HG03066 (cell line): Measurements from ENCODE around the gene FKBP1A.

Source experiments
- ATAC-seq: cut with Tn5 transposase; IDR thresholded peaks from one replicate; pipeline ENCODE4 v1.9.1; 2021; ENCODE audit warnings: low read depth; ENCODE audit not compliant: unreplicated experiment

Gene FKBP1A

DNA sequence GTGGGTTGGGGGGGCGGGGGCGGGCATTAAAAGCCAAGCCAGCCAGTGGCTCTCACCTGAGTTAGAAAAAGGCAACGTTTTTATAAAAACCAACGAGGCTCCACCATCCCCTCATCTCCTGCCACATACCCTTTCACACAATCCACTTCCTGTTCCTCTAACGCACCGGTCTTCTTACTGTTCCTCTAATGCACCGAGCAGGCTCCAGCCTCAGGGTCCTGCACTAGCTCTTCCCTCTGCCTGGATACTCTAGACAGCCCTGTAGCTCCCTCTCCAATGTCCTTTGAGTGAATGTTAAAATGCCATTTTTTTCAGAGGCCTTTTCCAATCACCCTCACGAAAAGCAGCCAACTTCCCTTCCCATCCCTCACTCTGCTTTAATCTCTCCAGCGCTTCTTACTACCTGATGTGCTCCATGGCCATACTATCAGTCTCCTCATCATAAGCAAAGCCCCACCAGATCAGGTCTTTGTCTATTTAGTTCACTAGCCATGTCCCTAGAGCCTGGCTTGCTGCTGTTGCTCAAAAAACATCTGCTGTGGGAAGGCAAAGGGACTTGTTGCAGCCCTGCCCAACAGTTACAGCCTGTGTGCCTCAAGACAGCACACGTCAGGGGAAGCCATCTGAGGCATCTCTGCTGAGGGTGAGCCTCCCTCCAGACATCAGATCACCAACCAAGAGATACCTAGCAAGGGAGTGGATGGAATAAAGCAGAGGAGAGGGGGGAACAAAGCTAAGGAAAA, 3.9 kb downstream of the FKBP1A start:
- no peak for ATAC-seq

DNA sequence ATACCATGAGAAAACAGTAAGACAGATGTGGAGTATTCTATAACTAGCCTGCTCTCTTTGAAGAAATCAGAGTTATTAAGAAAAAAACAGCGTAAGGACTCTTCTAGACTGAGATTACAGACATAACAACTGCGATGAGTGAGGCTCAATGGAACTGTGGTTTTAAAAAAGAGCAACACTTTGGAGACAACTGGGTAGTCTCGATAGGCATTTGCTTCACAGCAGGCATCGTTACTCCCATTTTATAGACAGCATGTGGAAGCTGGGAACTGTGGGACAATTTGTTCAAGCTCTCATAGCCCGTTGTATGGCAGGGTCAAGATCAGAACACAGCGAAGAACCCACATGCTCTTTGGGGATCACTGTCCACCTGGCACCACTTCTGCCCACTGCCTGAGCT, 4.6 kb downstream of the FKBP1A start:
- ATAC-seq: no peak

DNA sequence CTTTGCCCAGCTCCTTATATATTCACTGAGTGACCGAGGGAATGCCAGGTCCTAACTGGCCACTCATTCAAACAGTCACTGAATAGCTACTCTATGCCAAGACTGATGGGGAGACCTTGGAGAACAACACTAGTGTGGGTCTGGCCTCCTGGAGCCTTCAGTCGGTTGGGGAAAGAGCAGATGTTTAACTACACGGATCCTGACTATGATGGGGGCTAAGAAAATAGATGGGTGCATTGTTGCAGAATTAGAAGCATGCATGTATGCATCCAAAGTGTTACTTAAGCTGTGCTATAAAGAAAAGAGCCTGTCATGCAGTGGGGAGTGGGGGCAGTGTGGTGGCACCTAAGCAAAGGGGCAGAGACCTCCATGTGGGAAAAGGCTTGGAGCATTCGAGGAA, 6.5 kb downstream of the FKBP1A start:
- no peak for ATAC-seq

DNA sequence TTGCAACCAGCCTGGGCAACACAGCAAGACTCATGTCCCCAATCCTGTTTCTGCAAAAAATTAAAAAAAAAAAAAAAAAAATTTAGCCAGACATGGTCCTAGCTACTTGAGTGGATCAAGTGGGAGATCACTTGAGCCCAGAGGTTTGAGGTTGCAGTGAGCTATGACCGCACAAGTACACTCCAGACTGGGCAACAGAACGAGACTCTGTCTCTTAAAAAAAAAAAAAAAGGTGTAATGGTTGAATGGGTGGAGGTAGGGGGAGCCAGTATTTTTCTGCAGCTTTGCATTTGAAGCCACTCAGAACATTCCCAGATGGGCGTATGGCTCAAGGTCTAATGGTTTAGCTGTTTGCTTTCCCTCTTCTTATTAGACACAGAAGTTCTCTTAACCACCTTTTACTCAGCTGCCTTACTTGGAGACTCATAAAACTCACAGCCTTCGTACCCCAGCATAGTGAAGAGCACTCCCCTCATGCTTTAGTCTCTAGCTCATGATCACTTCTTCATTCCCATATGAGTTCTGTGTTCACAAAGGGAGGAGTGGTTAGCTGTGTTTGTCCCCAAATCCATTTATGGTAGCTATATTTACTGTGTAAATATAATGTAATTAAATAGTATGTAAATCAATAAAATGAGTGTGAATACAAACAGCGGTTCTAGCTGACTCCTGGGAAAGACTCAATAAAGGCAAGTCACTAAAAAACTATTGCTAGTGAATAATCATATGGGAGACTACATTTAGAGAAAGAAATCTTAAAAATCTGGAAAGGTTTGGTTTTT, 9.0 kb downstream of the FKBP1A start:
- no peak for ATAC-seq

DNA sequence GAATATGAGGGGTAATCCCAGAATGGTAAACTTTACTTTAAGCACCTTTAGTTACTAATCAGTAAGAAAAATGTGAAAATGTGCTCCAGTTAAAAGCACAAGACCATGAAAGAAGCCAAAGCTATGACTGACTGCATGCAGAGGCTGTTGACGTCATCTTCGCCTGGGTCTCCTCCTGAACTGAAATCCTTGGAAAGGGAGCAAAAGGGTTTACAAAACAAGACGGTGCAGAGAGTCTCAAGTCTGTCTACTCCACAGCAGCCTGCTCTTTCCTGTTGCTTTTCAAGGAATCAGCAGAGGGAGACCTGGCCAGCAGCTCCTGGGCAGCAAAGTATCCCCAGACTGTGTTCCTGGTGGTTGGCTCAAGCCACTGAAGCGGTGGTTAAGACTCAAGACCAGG, 10.2 kb downstream of the FKBP1A start:
- ATAC-seq: no peak

DNA sequence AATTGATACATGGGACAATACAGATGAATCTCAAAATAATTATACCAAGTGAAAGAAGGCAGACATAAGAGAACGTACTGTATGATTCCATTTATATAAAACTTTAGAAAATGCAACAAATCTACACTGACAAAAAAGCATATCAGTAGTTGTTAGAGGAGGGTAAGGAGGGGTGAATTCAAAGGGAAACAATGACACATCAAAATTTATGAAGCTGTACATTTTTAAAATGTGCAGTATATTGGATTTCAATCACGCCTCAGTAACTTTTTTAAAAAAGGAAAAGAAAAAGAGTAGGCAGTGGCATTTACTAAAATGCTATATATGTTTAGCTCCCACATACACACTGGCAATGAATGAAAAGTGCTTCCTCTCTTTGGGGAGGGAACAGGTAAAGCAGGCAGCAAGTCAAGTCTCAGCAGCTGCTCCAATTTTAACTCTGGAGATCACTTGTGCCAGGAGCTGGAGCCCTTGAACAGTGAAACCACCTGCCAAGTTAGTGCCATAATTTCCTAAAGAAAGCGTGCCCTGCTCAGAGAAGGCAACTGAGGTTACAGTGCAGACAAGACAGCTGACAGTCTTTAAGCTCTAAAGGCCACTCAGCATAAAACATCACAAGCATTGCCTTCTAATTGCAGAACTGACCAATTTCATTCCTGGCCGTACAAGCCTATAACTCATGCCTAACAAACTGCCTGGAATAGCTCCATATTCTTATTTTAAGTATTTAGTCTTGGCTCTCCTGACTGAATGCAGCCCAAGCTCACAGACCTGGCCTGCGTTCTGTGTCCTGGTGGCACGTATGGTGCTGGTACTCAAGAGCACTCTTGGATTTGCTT, 10.9 kb downstream of the FKBP1A start:
- ATAC-seq: no peak

DNA sequence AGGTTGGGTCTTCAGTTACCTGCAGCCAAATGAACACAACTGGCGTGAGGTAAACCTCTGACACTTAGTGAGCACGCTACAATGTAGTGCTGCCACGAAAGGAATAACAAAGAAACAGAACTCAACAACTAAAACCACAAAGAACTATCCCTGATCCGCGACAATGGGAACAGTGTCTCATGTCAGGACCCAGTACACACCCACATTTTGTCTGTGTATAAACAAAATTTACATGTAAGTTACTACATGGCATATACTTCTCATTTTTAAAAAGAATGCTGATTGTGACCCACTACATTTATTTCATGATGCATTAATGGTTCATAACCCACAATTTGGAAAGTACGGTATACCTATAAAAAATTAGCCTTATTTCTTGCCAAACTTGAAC, 14.1 kb downstream of the FKBP1A start:
- no peak for ATAC-seq

DNA sequence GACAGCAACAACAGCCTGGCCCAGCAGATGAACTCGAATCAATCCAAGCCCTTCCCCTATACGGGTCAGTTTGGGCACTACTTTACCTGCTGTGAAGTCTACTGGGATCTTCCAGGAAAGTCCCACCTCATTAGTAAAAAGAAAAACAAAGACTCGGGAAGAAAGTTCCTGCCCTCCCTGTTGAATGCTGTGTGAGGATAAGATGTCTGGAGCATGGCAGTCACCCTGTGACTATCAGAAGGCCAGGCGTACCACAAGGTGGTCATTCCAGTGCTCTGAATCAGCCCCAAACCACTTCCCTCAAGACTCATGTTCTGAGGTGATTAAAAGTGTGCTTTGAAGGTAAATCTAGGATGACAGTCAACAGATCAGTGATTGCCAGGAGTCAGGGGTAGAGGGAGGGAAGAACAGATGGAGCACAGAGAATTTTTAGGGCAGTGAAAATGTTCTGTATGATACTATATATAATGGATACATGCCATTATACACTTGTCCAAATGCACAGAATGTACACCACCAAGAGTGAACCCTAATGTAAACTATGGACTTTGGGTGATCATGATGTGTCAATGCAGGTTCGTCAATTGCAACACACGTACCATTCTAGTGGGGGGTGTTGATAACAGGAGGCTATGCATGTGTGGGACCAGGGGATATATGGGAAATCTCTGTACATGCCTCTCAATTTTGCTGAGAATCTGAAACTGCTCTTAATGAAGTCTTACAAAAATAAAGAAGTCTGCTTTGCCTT, 14.7 kb downstream of the FKBP1A start:
- ATAC-seq: no peak

DNA sequence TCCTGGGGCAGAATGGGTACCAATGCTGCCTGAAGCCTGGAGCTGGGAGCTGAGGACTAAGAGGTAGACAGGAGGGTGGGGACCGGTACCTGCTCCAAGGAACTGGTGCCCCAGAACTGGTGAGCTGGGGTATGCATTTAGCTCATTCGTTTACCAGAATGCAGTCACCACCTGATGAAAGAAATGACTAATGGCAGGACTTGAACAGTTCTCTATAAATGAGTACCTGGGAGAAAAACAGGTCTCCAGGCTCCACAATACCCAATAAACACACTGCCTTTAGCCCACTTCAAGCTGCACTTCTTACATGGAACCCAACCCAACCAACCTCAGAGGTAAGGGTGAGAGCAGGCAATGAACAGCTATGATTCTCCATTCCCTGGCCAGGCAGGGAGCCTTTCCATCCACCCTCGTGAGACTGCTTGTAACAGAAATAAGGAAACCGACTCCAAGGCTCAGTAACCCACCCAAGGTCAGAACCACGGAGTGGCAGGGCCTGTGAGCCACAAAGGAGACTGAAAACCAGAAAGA, 15.4 kb downstream of the FKBP1A start:
- no peak for ATAC-seq

DNA sequence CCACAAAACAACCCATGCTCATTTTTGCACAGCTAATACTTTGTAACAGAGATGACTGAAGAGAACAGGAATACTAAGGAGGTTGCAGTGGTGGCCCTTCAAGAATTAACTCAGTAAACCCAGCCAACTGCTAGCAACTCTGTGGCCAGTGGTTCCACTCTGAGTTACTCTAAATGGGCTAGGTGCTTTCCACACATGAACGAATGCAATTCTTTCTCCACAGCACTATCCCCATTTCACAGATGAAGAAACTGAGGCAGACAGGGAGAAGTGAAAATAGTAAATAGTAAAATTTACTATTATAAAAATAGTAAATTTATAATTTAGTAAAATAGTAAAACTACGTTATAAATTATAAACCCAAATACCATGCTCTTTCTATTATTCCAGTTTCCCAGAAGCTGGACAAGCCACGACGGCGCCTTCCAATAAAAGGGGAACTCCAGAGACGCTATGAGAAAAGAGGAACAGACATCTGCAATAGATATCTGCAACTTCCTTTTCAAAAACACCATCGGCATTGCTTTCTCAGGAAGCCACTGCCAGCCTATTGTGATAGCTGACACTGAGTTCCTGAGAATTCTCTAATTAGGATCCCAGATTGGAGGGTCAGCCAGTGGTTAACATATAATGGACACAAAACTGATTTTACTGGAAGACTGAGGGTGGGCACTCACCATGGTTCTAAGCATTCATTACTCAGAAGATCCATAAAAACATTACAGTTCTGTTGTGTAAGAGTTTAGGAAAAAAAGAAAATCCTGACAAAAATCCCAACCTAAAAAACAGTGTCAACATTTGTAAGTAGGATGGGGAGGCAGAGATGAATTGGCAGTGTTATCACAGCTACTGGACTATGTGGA, 16.2 kb downstream of the FKBP1A start:
- ATAC-seq: no peak

DNA sequence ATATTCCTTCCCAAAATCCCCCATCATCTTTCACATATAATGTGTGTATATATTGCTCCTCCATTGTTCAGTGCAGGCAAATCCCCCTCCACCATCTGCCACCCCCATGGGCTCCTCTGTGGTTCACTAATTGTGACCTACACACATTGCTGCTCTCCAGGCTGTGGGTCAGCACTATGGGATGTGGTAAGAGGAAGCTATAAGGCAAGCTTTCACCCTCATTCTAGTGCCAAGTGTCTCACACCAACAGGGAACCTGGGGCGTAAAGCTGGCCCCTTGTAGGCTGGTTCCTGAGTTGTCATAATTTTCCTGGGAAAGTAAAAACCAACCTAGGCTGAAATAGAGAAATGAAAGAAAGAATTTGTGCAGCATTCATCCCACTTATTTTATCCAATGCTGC, 16.8 kb downstream of the FKBP1A start:
- no peak for ATAC-seq

DNA sequence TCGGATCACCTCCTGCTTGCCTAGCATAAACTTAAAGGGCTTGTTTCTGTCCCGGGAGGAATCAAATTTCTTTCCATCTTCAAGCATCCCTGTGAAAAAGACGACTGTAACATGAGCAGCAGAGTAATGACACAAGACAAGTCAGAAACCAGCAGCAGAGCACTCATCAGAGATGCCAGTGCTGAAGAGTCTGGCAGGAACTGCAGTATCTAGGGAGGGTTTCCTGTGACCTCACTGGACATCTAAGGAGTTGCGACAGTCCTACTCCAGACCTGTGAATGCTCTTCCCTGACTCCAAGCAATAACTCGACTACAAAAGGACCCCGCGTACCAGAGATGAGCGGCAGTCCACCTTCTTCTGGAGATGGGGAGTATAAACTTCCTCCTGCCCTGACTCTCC, 17.3 kb downstream of the FKBP1A start:
- ATAC-seq: no peak

DNA sequence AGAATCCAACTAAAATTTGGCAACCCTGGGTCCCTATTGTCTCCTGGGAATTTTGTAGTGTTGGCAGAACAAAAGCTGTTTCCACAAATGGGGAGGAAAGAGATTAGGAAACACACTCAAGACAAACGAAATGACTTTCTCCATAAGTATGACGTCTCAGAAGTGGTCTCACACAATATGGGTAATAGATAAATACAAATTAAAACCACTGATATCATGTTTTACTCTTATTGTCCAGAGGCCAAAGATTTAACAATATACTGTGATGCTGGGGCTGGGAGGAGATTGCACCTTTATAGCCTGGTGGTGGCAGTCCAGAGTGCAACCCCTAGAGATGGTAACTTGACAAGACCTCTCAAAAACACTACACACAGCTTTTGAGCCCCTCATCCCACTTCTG, 18.6 kb downstream of the FKBP1A start:
- ATAC-seq: no peak

DNA sequence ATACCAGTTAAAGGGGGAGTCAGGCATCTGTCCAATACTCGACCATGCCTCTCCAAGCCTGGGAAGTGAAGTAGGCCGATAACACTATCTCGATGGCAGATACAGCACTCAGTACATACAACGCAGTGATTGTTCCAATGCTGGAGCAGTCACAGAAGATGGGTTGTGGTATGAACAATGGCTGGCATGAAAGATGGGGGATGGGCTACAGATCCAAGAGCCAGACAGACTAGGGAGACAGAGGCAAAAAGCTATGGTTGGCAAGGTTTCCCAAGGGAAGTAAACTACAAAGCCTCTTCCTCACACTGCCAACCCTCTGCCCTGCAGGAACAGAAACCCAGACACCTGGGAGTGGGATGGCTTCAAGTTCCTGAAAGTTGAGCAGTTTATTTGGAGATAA, 19.2 kb downstream of the FKBP1A start:
- ATAC-seq: no peak

DNA sequence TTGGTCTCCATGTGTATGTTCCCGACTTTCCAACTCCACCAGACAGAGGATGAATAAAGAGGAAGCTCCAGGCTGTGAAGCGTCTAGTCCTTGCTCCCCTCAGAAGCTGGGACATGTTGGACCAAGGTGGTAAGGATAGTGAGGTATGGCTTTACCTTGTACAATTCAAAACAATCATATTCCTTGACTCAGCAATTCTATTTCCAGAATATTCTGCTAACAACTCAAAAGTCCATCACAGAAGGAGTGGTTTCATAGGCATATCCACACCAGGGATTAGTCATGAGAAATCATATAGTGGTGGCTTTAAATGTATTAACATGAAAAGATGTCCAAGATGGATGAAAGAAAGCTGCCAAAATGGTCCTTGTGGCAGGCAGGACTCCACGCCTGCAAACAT, 19.8 kb downstream of the FKBP1A start:
- no peak for ATAC-seq

DNA sequence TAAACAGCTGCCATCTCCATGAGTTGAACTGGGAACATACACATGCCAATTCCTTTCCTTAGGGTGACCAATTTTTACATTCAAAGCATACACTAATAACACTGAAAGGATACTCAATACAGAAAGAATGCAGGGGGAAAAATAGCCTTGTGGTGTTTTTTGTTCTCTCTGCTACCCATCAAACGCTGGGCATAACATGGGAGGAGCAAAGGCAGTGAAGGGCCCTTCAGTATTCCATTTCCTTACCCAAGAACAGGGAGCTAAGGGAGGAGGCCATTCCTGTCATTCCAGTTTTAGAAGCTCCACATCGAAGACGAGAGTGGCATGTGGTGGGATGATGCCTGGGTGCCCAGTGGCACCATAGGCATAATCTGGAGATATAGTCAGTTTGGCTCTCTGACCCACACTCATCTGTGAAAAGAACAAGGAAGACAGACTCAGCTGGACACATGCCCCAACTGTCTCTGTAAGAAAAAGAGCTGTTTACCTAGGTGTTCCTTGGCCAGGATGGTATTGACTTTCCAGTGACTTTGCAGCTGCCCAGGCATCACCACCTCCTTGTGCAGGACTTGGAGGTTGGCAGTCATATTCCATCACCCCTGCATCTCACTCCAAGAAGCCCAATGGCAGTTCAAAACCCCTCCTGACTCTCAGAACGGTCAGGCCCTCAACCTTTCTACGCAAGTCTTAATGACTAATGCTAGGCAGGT, 20.9 kb downstream of the FKBP1A start:
- ATAC-seq: no peak

DNA sequence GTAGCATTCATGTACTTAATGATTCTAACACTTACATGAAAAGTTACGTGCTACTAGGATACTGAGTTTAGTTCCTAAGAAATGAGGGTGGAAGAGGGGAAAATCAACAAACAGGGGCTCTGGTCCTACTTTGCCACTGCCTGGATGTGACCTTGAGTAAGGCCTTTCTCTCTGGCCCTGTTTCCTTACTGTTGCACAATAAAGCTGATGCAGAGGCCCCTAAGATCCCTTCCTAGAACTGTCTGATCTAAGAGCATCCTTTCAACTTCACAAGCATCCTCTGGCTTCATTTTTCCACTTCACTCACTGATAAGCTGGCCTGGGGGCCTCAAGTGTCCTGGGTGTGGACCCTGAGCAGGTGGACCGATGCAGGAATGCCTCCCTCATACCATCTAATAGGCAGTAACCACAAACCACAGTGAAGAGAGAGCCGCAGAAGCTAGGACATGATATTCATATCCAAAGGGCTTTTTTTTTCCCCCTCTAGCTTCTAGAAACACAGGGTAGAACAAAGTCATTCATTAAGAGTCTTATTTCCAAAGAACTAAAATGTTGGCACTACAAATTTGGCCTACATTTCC, 21.6 kb downstream of the FKBP1A start:
- no peak for ATAC-seq

DNA sequence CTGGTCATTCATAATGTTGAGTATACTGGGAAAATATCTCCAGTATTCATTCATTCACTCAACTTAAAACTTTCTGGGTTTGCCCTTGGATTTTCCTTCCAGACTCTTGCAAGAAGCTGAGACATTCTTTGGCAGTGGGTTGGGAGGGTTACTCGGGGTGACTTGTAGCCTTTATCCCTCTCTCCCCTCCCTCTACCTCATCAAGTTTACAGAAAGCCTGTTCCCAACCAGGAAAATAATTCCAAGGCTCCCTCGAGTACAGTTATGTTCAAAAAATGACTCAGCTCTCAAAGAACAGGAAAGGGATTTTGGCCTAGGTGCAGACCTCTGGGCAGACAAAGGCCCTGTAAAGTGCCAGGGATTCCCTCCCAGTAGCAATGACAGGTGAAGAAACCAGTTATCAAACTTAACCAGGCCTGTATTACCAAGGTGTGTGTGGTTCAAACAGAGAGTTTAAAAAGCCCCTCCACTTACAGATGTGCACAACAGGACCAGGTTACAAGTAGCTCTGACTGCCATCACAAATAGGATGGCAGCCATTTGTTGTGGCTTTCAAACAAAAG, 22.2 kb downstream of the FKBP1A start:
- ATAC-seq: no peak
